Type B pancreatic cell (in vitro differentiated cells): ENCODE measurements around the gene UBE2E1. TPM values are rescaled to one million over a fixed set of nuclear protein-coding genes. Genes with fewer than 3 reads are reported as not detected.

Experiments used
- DNase-seq: peaks from one replicate; pipeline ENCODE4 v3.0.0; 2021; ENCODE audit warnings: mixed read lengths; ENCODE audit not compliant: unreplicated experiment; ENCODE audit errors: extremely low spot score
- H3K27ac Mint-ChIP-seq: 2 replicates; pipeline ENCODE4 v1.8.0; 2021; ENCODE audit warnings: mild to moderate bottlenecking, mixed read lengths
- H3K27me3 Mint-ChIP-seq: 2 replicates; pipeline ENCODE4 v1.8.0; 2021; ENCODE audit warnings: mixed read lengths
- H3K36me3 Mint-ChIP-seq: 2 replicates; pipeline ENCODE4 v1.8.0; 2021; ENCODE audit warnings: mixed read lengths
- H3K4me1 Mint-ChIP-seq: one replicate; pipeline ENCODE4 v1.8.0; 2021; ENCODE audit warnings: mixed read lengths; ENCODE audit not compliant: unreplicated experiment
- H3K4me3 Mint-ChIP-seq: 2 replicates; pipeline ENCODE4 v1.8.0; 2021; ENCODE audit warnings: mild to moderate bottlenecking, mixed read lengths
- H3K9me3 Mint-ChIP-seq: 2 replicates; pipeline ENCODE4 v1.8.0; 2021; ENCODE audit warnings: mixed read lengths
- total RNA-seq: library from RNA; stranded (reverse); gene quantifications from 2 replicates; pipeline ENCODE4 v1.2.1, GENCODE V29; 2021; ENCODE audit warnings: low replicate concordance
- TF ChIP-seq, protein P1 (sequence below): fragments of 200-600 bp; sonication (generic); conservative IDR thresholded peaks from 2 replicates; pipeline ENCODE4 v1.5.0; 2021; ENCODE audit warnings: antibody characterized with exemption, mild to moderate bottlenecking

Gene UBE2E1
- total RNA-seq, 1 donor from 2014 or later: 110 TPM

DNA sequence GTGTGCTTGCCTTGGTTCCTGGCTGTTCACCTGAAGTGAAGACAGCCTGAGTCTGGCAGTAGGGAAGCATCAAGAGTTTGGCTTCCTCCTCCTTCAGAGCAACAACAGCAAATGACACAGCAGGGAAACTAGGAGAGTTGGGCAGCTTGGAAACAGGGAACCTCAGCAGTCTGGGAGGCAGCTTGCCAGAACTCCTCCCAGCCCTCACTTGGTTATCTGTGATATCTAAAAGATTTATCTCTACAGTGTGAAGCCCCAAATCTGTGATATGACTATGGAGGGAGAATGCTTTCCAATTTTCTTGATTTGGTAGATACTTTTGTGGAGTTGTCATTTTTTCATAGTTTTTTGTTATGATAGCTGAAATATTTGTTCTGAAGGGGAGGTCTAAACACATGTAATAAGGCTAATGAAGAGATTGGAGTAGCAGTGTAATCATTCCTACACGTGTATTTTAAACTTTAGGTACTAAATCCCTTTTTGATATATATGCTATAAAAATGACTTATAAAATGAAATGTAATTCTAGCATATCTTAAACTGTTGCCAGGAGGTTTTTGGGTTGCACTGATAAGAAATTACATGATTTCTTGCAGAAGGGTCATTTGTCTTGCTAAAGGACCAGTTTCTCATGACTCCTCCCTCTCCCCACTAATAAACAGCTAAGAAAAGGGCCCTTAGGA is 20.8 kb downstream of the UBE2E1 start:
- Mint-ChIP-seq H3K27me3 (no peaks in the 10 kb centered on the region), H3K36me3 (peaks cover 14% of the 10 kb centered on the region), H3K9me3 (no peaks in the 10 kb centered on the region), H3K27ac (no peak overlapping the region), H3K4me1 (peaks cover 47% of the 10 kb centered on the region), H3K4me3 (no peak overlapping the region)
- TF ChIP-seq, protein P1, sequence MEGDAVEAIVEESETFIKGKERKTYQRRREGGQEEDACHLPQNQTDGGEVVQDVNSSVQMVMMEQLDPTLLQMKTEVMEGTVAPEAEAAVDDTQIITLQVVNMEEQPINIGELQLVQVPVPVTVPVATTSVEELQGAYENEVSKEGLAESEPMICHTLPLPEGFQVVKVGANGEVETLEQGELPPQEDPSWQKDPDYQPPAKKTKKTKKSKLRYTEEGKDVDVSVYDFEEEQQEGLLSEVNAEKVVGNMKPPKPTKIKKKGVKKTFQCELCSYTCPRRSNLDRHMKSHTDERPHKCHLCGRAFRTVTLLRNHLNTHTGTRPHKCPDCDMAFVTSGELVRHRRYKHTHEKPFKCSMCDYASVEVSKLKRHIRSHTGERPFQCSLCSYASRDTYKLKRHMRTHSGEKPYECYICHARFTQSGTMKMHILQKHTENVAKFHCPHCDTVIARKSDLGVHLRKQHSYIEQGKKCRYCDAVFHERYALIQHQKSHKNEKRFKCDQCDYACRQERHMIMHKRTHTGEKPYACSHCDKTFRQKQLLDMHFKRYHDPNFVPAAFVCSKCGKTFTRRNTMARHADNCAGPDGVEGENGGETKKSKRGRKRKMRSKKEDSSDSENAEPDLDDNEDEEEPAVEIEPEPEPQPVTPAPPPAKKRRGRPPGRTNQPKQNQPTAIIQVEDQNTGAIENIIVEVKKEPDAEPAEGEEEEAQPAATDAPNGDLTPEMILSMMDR: no peak
- no peak for DNase-seq

DNA sequence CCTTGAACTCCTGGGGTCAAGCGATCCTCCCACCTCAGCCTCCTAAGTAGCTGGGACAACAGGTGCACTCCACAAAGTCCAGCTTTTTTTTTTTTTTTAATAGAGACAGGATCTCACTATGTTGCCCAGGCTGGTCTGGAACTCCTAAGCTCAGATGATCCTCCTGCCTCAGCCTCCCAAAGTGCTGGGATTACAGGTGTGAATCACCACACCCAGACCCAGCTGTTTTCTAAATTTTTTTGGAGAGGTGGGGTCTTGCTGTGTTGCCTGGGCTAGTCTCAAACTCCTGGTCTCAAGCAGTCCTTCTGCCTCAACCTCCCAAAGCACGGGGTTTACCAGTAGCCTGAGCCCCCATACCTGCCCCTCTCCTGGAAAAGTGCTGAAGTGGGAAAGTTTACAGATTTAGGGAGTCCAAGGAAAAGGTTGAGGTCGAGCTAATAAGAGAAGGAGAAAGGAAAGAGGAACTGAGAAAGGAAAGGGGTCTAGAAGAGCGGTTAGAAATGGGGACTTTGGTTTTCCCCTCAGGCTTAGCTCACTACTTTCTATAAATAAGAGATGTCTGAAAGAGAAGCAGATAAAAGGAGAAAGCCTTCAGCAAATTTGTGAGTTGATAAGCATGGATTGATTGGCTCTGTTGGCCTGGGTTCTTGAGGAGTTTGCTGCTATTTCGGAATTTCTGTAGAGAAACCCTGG is 23.6 kb downstream of the UBE2E1 start:
- H3K27ac Mint-ChIP-seq: no peak overlapping the region
- no peak for DNase-seq
- H3K4me1 Mint-ChIP-seq: peaks cover 38% of the 10 kb centered on the region
- H3K9me3 Mint-ChIP-seq: no peaks in the 10 kb centered on the region
- TF ChIP-seq, protein P1: no peak
- H3K36me3 Mint-ChIP-seq: peaks cover 9% of the 10 kb centered on the region
- H3K27me3 Mint-ChIP-seq: no peaks in the 10 kb centered on the region
- H3K4me3 Mint-ChIP-seq: no peak overlapping the region

GRCh38 chr3:23830869-23831484 is 25.2 kb downstream of the UBE2E1 start:
- Mint-ChIP-seq H3K36me3 (peaks cover 9% of the 10 kb centered on the region), H3K4me1 (peaks cover 37% of the 10 kb centered on the region), H3K9me3 (no peaks in the 10 kb centered on the region), H3K27me3 (no peaks in the 10 kb centered on the region), H3K4me3 (no peak overlapping the region), H3K27ac (no peak overlapping the region)
- no peak for DNase-seq
- TF ChIP-seq, protein P1: no peak

- Mint-ChIP-seq H3K9me3 (no peaks in the 10 kb centered on the region), H3K27me3 (no peaks in the 10 kb centered on the region), H3K36me3 (peaks cover 9% of the 10 kb centered on the region), H3K4me3 (no peak overlapping the region), H3K27ac (no peak overlapping the region), H3K4me1 (peaks cover 32% of the 10 kb centered on the region)
- no peak for DNase-seq
- TF ChIP-seq, protein P1: no peak
Observed at GRCh38 chr3:23831517-23832394, 26.0 kb downstream of the UBE2E1 start.

DNA sequence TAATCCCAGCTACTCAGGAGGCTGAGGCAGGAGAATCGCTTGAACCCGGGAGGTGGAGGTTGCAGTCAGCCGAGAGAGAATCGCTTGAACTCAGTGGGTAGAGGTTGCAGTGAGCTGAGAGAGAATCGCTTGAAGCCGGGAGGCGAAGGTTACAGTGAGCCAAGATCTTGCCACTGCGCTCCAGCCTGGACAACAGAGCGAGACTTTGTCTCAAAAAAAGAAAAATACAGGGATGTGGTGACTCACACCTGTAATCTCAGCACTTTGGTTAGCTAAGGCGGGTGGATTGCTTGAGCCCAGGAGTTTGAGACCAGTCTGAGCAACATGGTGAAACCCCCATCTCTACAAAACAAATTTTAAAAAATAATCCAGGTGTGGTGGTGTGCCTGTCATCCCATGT is 26.8 kb downstream of the UBE2E1 start:
- Mint-ChIP-seq H3K4me1 (peaks cover 38% of the 10 kb centered on the region), H3K27me3 (no peaks in the 10 kb centered on the region), H3K36me3 (peaks cover 11% of the 10 kb centered on the region), H3K9me3 (no peaks in the 10 kb centered on the region), H3K4me3 (no peak overlapping the region), H3K27ac (no peak overlapping the region)
- DNase-seq: no peak
- TF ChIP-seq, protein P1: no peak
